HG03439 (cell line): ENCODE data around the gene TULP4.

Source experiments
- ATAC-seq: cut with Tn5 transposase; IDR thresholded peaks from one replicate; pipeline ENCODE4 v1.9.1; 2021; ENCODE audit warnings: mild to moderate bottlenecking, moderate library complexity; ENCODE audit not compliant: unreplicated experiment

Gene TULP4

DNA sequence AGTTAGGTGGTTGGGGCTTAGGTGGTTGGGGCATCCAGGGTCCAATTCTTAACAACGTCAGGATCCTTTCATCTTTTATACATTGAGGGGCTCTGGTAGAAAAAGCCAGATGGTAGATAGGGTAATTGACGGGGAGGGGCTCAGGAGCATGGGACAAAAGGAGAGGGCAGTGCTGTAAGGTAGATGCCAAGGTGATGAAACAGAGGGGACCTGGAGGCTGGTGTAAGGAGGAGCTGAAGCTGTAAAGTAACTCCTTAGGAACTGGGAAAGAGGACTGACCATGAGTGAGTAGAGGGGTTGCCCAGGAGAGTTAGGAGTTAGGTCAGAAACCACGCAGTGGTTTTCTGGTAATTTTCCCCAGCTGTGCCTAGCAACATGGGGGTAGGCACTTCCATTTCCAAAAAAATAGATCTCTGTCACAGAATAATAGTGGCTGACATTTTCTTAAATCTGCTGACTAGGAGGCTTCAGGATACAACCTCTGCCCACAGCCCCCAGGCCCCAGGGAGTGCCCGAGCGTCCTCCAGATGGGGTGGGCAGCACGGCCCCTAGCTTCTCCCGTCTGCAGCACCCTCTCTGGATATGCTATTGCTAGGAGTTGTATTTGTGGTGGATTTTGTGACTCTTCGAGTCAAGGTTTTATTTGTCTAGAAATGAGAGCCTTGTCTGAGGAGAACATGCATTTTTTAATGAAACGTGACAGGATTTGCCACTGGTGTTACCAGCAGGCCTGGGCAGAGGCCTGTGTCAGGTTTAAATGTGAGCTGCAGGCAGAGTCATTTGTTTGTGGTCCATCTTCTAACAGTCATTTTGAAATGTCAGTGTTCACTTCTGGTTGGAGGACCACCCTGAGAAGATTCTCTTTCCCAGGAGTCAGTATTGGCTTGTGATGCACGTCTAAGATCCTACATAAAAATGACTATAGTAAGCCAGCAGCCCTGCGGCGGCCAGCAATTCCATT, 44.6 kb downstream of the TULP4 start:
- peak; percentile 22 for ATAC-seq

DNA sequence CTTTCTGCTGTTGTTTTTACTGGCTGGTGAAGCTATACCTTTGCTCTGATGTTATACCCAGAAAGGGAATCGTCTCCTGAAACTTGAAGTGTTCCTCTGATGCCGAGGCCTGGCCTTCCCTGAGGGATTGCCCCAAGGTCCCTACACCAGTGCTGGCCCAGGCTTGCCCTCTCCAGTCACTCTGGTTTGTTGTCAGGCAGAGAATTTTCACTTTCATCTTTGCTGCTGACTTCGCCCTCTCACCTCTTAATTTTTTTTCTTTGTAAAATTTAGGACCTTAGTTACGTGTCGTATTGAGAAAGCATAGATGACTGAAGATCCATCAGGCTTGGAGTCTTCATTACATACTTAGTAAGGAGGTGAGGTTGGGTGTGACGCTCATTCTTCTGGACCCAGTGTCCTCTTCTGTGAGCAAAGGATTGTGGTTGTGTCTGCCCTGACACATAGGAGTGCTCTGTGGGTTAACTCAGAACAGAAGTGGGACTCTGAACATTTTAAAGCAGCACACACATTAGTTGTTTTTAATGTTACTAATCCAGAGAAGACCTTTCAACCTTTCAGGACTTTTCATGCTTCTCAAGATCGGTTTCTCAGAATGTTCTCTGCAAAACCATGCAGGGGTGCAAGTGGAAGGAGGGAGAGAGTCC, 45.4 kb downstream of the TULP4 start:
- peak; percentile 72 for ATAC-seq

DNA sequence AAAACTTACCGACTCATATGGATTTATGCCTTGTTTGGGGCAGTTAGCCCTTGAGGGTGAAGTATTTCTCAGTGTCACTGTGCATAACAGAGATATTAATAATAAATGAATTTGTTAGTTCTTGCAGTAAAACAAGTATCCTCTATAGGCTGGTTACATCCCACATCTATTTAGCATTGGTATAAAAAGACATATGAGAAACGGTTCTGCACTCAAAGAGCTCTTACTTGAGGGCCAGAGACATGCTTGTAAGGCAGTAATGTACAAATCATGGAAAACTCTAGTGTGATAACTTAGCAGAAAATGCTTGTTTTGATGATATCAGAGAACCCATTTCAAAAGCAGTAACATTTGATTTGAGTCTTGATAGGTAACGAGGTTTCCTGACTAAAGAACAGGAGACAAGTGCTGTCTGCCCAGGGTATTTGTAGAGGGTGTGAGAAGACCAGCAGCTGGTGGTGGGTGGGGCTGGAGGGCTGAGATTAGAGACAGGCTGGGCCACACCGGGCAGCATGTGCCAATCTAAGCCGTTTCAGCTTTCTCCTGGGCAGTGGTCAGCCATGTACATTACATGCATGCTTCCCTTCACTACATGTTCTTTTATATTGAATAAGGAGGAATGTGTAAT, 46.3 kb downstream of the TULP4 start:
- ATAC-seq: no peak

- no peak for ATAC-seq
These were observed 48.8 kb downstream of the TULP4 start for GRCh38 chr6:158361068-158361467.

DNA sequence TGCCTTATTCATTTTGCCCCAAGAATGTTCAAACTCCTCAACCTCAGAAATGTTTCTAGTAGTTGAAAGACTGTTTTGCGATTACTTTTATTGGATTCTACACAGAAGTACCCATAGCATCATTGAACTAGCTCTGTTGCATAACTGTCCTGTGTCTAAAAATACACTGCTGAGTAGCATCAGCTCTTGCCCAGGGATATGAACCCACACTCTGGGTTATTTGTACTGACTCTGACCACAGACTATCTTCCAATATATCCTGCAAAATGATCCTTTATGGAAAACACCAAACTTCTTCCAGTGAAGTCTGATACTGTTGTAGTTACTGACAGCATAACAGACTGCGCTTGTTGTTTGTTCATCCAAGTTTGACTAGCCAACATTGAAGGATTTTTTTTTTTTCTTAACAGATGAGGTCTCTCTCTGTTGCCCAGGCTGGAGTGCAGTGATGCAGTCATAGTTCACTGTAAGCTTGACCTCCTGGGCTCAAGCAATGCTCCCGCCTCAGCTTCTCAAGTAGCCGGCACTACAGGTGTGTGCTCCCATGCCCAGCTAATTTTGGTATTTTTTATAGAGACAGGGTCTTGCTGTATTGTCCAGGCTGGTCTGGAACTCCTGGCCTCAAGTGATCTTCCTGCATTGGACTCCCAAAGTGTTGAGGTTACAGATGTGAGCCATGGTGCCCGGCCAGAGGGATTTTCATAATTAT, 49.9 kb downstream of the TULP4 start:
- no peak for ATAC-seq

GRCh38 chr6:158366363-158366762, 54.1 kb downstream of the TULP4 start:
- no peak for ATAC-seq

- no peak for ATAC-seq
These were observed 55.6 kb downstream of the TULP4 start for GRCh38 chr6:158367816-158368215.

DNA sequence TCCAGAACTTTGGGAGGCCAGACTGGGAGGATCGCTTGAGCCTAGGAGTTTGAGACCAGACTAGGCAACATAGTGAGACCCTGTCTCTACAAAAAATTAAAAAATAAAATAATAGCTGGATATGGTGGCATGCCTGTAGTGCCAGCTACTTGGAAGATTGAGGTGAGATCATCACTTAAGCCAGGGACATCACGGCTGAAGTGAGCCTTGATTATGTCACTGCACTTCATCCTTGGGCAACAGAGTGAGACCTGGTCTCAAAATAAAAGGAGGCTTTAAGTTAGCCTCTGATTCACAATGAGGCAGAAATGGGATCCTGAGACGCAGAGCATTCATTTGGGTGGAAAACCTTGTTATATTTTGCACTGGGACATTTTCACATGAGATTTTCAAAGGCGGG, 57.0 kb downstream of the TULP4 start:
- no peak for ATAC-seq

DNA sequence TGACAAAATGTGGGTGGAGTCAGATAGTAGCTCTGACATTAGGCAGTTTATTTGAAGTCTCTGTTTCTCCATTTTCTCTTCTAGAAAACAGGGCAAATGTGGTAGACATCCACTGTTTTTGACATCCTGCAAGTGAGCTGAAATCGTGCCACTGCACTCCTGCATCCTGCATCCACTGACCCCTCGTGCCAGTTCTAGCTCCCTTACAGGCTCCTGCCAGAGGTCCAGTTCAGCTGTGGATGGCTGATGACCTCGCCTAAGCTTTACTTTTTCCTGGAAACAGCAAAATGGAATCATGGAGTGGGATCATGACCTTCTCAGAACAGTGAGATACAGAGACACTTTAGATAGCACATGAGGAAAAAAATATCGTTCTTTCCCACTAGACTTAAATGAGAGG, 58.5 kb downstream of the TULP4 start:
- ATAC-seq: no peak

- ATAC-seq: no peak
These were observed 59.0 kb downstream of the TULP4 start for GRCh38 chr6:158371261-158371660.

GRCh38 chr6:158372574-158372973, 60.3 kb downstream of the TULP4 start:
- ATAC-seq: no peak

GRCh38 chr6:158373214-158373613, 60.9 kb downstream of the TULP4 start:
- no peak for ATAC-seq

DNA sequence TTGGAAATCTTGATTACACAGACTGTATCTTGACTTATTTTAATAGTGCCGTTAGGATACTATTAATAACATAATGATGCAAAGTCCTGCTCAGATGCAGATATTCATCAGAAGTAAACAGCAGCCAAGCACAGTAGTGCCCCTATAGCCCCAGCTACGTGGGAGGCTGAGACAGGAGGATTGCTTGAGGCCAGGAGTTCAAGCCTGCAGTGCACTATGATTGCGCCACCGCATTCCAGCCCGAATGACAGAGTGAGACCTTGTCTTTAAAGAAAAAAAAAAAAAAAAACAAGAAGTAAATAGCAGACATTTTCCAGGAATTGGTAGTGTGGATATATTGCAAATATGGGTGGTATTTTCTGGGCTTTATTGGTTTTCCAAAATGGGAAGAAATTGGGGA, 61.8 kb downstream of the TULP4 start:
- ATAC-seq: no peak

- no peak for ATAC-seq
These were observed 64.4 kb downstream of the TULP4 start for GRCh38 chr6:158376631-158377081.

DNA sequence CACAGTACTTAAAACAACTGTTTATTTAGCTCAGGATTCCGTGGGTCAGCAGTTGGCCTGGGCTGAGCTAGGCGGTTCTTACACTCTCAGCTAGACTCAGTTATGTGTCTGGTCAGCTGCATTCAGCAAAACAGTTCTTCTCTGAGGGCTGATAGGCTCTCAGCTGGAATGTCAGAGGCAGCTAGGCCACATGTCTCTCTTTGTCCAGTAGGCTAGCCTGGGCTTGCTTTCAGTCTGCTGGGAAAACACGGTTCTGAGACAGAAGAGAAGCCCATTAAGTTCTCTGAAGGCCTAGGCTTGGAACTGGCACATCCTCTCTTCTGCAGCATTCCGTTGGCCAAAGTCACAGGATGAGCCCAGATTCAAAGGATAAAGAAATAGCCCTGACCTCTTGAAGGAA, 65.6 kb downstream of the TULP4 start:
- no peak for ATAC-seq

GRCh38 chr6:158379336-158379735, 67.1 kb downstream of the TULP4 start:
- no peak for ATAC-seq

DNA sequence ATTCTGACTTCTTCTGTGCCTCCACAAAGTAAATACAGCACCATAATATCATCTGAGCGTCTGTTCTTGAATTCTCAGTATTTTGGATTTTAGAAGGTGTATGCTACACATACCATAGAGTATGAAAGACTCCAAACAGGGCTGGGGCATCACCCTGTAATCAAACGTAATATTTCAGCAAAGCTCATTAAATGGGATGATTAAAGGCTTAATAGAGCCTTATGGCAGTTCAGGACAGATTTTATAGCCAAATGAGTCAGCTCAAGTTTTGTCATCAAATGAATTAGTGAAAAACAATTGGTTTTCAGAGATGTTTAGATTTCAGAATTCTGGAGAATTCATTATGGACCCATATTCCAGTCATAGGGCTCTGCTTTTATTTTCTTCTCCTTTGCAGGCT, 68.9 kb downstream of the TULP4 start:
- no peak for ATAC-seq

DNA sequence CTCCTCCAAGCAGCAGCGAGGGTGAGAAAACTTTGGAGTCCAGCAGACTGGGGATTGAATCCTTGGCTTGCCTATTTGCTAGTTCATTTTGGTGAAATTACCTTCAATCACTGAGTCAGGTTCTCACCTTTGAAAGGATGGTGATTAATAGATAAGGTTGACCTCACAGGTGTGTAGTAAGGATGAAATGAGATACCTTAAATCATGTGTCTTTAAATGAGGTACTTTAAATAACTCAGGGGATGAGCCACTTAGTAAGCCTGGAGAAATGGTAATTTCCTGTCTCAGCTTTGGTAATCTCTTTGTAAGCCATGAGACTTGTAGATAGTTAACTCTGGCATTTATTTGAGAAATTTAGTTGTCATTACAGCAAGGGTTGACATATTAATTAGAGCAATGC, 70.2 kb downstream of the TULP4 start:
- ATAC-seq: no peak

- ATAC-seq: no peak
These were observed 70.8 kb downstream of the TULP4 start for GRCh38 chr6:158383057-158383456.

GRCh38 chr6:158383542-158383941, 71.3 kb downstream of the TULP4 start:
- no peak for ATAC-seq

DNA sequence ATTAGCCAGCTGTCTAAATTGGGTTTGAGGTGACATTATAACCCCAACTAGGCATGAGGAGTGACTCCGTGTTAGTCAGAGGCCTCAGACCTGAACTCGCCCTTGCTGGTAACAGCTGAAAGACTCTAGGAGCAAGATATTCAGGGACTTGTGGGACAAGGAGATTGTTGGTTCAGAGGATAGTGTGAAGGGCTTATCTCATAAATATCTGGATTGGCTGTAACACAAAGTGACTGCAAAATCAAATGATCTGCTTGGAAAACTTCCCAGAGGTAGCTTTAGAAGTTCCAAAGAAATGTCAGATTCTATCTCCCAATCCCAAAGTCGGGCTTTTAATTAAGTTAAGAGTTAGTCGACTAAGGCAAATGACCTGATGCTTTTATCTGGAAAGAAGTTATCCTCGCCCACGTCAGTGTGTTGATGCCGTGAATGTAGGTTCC, 72.4 kb downstream of the TULP4 start:
- no peak for ATAC-seq
